Measurements from ENCODE around the gene RNF26. TPM values are rescaled to one million over a fixed set of nuclear protein-coding genes. Genes with fewer than 3 reads are reported as not detected.

The RNF26 gene
- total RNA-seq, 3 donors from 2014 or later: 20.7 to 24.7 (median 23.7) TPM

DNA sequence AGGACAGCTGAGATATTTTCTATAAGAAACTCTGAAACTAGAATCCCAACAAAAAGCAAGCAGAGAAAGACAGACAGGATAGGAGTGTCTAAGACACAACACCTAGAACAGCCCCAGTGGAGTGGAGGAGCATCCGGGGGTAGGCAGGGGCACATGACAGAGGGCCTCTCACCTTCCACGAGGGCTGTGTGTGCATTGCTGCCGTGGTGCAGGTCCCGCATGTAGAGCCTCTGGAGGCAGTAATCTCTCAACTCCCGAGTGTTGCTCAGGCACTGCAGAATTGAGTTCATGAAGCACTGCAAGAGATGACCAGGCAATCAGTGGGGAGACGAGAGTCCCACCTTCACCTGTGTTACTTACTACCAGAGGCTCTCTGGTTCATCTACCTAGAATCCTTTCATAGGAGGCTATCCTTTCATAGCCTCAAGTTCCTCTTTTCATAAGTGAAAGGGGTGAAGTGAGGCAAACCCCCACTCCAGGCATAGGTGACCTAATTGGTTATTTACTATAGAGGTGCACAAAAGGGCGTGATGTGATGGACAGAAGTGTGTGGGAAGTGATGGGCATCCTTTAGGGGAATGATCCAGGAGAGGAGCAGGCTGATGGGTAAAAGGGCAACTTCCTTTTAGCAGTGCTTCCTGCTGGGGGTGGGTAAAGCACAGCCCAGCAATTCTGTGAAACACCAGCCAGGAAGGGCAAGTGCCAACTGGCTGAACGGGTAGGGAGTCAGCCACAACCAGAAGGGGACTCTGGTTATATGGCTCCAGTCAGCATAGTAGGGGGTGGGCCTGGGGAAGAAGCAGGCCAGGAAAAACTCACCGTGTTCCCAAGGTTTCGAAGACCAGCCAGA, 25.3 kb downstream of the RNF26 start:
- intact Hi-C loops (cut with DNase I, micrococcal nuclease): no loop called here
- Histone ChIP-seq H3K36me3 (ENCODE audit: low read depth) (no peaks in the 10 kb centered on the region), H3K4me1 (ENCODE audit: low read depth) (peaks cover 7% of the 10 kb centered on the region), H3K4me3 (no peak overlapping the region), H3K9me3 (no peaks in the 10 kb centered on the region)
- DNase-seq (peak in 2 of 3 donors; percentile 16 to 25), ATAC-seq (no peak)
- TF ChIP-seq, protein P1, sequence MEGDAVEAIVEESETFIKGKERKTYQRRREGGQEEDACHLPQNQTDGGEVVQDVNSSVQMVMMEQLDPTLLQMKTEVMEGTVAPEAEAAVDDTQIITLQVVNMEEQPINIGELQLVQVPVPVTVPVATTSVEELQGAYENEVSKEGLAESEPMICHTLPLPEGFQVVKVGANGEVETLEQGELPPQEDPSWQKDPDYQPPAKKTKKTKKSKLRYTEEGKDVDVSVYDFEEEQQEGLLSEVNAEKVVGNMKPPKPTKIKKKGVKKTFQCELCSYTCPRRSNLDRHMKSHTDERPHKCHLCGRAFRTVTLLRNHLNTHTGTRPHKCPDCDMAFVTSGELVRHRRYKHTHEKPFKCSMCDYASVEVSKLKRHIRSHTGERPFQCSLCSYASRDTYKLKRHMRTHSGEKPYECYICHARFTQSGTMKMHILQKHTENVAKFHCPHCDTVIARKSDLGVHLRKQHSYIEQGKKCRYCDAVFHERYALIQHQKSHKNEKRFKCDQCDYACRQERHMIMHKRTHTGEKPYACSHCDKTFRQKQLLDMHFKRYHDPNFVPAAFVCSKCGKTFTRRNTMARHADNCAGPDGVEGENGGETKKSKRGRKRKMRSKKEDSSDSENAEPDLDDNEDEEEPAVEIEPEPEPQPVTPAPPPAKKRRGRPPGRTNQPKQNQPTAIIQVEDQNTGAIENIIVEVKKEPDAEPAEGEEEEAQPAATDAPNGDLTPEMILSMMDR (IDR thresholded peaks at IDR 0.05): no peak

DNA sequence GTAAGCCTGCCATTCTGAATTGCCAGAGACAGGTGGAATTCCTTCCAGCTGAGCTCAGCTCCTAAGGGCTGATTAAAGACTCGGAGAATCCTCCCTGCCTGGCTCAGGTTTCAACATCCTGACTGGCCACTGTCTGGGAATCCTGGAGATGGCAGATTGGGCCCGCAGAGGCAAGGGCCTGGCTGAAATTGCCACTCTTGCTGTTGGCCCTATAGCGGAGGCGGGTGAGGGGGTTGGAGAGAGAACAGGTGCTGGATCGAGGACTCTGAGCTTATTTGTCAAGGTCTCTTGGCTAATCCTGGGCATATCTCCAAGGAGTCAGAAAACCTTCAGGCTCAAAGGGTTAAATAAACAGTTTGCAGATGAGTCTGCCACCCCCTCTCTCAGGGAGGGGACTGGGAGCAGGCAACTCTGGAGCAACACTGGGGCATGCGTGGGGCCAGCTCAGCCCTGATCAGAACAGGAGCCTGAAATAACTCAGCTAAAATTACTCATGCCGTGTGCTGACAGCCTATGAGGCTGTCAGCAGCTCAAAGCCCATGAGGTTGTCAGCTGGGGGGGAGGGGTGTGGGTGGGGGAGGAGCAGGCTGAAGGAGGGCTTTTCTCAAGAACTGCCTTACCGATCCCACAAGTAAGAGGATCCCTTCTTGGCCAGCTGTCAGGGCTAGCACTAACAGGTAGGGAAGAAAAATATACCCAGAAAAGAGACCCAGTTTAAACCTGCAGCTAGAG, 26.9 kb downstream of the RNF26 start:
- H3K4me1 ChIP-seq (ENCODE audit: low read depth): peaks cover 9% of the 10 kb centered on the region
- intact Hi-C loops (cut with DNase I, micrococcal nuclease): no loop called here
- no peak overlapping the region for H3K4me3 ChIP-seq

DNA sequence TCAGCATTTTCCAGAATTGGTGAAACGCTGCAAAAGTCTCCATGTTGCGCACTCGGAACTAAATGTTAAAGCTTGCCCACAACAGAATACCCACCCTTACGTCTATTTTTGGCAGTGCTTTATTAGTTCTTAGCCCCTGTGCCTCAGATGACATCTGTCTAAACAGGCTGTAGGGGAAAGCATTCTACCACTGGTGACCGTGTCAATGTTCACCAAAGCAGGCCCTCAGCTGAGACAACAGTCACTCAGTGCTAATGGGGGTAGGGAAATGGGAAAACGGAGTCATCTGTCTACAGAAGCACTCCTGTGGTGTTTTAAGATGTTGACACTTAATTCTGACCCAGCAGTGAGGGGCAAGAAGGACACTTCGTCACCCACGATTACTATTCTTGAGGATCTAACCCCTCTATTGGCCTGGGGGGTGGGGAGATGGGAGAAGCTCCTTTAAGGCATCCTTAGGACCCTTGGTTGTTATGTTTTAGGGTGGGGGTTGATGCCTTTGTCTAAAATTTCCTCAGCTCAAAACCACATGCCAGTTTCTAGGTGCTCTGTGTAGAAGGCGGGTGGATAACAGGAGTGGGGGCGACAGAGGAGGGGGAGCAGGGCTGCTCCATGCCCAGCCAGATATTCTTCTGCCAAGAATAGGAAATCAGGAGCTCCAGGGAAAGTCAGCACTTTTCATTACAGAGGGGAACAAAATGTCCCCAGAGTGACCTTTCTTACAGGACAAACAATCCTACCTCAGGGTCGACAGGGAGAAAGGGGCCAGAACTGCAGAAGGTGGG, 27.8 kb downstream of the RNF26 start:
- Histone ChIP-seq H3K4me1 (ENCODE audit: low read depth) (peaks cover 11% of the 10 kb centered on the region), H3K4me3 (no peak overlapping the region), H3K36me3 (ENCODE audit: low read depth) (no peaks in the 10 kb centered on the region), H3K9me3 (no peaks in the 10 kb centered on the region)
- TF ChIP-seq, protein P1 (IDR thresholded peaks at IDR 0.05): no peak
- no peak for ATAC-seq
- DNase-seq: no peak
- intact Hi-C loops (cut with DNase I, micrococcal nuclease): no loop called here

More for the DNA sequence above, 26.9 kb downstream of the RNF26 start:
- Histone ChIP-seq H3K9me3 (no peaks in the 10 kb centered on the region), H3K36me3 (ENCODE audit: low read depth) (no peaks in the 10 kb centered on the region)
- ATAC-seq (peak; percentile 6), DNase-seq (peak in 1 of 3 donors; percentile 28)
- TF ChIP-seq, protein P1 (IDR thresholded peaks at IDR 0.05): no peak

DNA sequence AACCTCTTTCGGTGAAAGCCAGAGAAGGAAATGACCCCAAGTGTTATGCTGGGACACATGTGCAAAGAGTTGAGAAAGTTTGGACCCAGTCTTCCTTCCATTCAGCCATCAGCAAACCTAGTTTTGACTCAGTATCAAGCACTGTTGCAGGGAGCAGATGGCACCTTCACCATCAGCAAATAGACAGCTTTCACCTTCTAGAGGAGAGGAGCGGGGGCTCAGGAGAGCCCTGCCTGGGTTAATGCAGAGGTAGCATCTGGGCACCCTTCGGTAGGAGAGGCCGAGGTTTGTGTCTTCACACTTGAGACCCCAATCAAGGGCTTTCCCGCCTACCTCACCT, 28.4 kb downstream of the RNF26 start:
- H3K4me3 ChIP-seq: no peak overlapping the region
- TF ChIP-seq, protein P1 (IDR thresholded peaks at IDR 0.05): no peak
- H3K9me3 ChIP-seq: no peaks in the 10 kb centered on the region
- DNase-seq (no peak), ATAC-seq (no peak)
- no peaks in the 10 kb centered on the region for H3K36me3 ChIP-seq (ENCODE audit: low read depth)
- H3K4me1 ChIP-seq (ENCODE audit: low read depth): peaks cover 16% of the 10 kb centered on the region
- intact Hi-C loops (cut with DNase I, micrococcal nuclease): no loop called here

DNA sequence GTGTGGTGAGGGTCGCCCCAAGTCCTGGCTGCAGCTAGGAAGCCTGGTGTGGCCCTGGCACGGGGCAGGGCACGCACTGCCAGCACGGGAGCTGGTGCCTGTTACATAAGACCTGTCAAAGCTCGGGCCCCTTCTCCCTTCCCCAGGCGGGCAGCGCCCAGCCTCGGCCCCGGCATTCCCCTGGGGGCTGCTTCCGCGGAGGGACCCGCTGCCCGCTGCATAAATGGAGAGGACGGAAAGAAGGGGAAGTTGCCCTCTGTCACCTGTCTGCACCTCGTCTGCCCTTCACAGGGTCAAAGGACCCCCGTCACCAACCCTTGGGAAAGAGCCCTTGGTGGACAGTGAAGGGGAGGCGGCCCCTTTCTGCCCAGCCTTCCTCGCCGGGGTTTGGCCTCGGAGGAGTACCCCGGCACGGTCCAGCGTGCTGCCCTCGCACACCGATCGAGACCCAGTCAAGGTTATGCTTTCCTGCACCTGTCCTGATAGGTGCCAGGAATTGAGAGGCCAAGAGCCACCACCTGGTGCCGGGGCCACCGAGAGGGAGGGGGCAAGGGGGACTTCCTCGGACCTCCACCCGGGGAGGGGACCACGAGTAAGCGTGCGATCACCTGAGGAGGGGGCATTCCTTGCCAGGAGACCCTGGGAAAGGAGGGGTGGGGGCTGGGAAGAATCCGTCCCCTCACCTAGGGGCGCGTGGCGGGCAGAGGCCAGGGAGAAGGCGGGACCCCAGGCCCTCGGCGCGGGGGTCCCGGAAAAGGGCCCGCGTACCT, 28.9 kb downstream of the RNF26 start:
- H3K4me1 ChIP-seq (ENCODE audit: low read depth): peaks cover 21% of the 10 kb centered on the region

More for the DNA sequence above, 28.9 kb downstream of the RNF26 start:
- no peak for ATAC-seq
- no peaks in the 10 kb centered on the region for H3K9me3 ChIP-seq
- H3K36me3 ChIP-seq (ENCODE audit: low read depth): no peaks in the 10 kb centered on the region
- intact Hi-C loops (cut with DNase I, micrococcal nuclease): no loop called here
- TF ChIP-seq, protein P1 (IDR thresholded peaks at IDR 0.05): no peak
- DNase-seq: peak in 2 of 3 donors; percentile 43 to 55
- H3K4me3 ChIP-seq: peak overlapping the region; percentile 19
